Hematopoietic multipotent progenitor cell (in vitro differentiated cells): ENCODE measurements around the gene ARHGAP21. TPM values are rescaled to one million over a fixed set of nuclear protein-coding genes. Genes with fewer than 3 reads are reported as not detected.

Experiments
- DNase-seq, 3 donors: peaks; one replicate each; pipeline ENCODE4 v3.0.0-alpha.2; 2011 to 2015; ENCODE audit warnings: low read depth in 2 of 3, low spot score in 2 of 3
- total RNA-seq: library from RNA; depleted of rRNA; stranded (reverse); fragments of >200 nt; gene quantifications from one replicate; pipeline ENCODE4 v1.2.3, GENCODE V29; 2012

The ARHGAP21 gene
- total RNA-seq, 1 donor, result 20.2 TPM

DNA sequence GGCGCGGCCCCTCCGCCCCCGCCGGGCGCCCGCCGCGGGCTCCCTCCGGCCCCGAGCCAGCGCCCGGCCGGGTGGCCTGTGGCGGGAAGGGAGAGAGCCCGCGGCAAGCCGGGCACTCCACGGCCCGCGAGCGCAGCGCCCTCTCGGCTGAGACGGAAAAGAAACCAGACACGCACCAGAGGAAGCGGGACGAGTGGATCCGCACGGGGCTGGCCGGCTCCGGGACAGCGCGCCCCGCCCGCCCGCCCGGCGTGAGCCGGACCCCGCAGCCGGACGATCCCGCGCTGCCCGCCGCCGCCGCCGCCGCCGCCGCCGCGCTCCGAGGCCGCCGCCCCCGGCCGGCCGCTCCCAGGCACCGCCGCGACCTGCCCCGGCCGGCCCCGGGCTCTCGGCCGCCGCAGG, 300 bp downstream of the ARHGAP21 start:
- DNase-seq, result peak in 2 of 3 donors; percentile 17 to 22

GRCh38 chr10:24722676-24723385, 856 bp downstream of the ARHGAP21 start:
- DNase-seq, result peak; percentile 24 to 77 (median 67)

GRCh38 chr10:24722131-24722675, 1.5 kb downstream of the ARHGAP21 start:
- no peak for DNase-seq

DNA sequence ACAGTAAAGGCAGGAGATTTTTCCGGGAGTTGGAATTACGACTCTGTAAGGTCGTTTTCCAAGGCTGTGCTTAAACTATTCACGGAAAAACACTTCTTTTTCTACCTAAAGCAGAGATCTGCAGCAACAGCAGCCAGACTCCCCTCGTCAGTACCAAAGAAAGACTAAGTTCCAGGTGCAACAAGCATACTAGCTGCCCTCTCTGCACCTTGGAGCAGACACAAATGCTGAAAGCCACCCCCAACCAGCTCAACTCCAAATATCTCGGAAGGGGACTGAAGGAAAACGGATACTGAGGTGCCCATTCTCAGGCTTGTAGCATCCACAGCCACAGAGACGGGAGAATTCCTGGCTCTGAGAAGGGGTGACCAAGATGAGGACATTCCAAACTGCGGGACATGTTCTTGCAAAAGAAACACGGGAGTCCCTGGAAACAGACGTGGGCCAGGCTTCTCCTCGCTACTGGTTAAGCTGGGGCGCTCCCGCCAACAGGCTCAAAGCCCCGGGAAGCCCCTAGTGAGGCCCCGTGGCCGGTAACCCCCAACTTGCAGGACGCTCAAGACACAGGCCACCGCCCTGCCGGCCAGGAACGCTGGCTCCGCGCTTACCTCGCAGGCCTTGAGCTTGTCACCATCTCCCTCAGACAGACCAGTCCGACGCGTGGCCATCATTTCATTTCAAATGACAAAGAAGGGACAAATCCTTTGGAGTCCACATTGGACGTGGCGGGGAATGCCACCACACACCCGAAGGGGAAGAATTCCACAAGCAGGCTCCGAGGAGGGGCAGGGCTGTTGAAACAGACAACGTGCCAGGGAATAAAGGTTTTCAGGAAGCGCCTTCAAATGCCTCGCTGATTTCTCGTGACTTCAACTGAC, 2.2 kb downstream of the ARHGAP21 start:
- DNase-seq, result no peak

DNA sequence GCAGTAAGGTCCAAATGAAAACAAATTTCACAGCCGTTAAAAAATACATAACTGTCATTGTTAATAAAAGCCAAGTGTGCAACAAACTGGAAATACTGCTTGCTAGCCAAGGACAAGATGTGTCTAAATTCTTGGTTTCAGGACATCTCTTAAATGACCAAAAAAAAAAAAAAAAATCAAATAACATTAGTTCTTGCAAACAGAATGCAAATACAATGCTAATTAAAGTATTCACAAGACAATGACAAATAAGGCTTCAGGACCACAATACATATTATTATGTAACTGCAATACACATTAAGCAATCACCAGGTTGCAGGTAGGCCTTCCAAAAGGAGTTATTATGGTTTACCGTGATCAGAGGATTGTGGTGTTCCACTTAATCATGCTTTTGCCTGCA, 3.6 kb downstream of the ARHGAP21 start:
- DNase-seq, result no peak

DNA sequence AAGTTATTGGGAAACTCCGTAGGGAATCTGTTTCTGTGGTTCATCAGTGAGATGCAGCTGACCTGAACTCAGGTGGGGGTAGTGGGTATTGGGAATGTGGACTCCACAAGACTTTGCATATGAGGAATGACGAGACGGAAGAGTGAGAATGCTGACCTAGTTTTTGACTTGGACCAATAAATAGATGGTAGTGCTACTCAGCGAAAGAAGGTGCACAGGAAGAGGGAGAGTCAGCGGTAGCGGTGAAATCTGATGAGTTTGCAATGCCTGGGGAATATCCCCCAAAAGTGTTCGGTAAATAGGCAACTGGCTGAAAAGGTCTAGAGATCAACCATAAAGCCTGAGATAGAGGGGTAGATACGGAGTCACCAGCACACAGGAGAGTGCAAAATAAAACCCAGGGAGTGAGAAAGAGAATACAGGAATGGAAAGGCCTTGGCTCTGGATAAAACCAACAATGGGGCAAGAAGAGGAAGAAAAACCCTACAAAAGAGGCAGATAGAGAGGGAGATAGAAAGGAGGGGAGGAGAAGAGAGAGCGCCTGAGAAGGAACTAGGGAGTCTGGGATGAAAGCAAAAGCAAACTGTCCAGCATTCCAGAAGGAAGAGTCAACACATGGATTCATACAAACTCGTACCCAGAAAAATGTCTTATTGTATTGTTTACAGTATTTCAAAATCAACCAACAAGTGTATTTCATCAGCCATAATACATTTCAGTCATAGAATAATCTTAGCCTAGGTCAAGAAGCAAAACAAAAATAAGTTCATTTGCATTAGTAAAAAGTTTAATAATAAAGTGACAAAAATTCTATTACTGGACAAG, 5.4 kb downstream of the ARHGAP21 start:
- no peak for DNase-seq

DNA sequence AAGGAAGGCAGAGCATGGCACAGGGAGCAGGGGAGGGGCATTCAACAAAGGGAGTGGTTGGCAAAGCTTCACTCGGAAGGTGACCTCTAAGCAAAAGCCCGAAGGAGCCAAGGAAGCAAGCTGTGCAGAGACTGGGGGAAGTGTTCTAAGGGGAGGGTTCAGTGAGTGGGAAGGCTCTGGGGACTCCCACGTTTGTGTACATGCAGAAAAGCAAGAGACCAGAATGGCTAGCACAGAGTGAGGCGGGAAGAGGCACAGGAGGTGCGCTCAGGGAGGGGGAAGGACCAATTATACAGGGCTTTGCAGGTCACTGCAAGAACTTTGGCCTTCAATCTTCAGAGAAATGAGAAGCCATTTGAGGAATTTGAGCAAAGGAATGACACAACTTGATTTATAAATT, 7.4 kb downstream of the ARHGAP21 start:
- DNase-seq, result no peak

GRCh38 chr10:24715246-24715769, 8.4 kb downstream of the ARHGAP21 start:
- no peak for DNase-seq

GRCh38 chr10:24713086-24713485, 10.6 kb downstream of the ARHGAP21 start:
- DNase-seq, result no peak

DNA sequence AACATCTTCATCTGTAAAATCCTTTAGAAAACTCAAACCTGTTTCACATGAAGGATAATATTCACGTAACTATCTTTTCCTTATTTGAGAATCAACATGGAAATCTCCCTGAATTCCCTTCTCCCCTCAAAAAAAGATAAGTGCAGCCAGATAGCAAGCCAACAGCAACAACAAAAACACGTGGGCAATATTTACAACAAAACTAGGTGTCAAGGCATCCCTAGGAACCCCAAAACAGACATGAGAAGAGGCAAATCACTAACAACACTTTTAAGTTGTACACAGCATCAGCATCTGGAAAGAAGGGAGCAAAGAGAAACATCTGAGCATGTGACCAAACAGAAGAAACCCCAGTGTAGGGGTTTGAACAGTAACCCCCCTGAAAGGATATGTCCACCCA, 12.2 kb downstream of the ARHGAP21 start:
- no peak for DNase-seq

GRCh38 chr10:24708081-24708480, 15.6 kb downstream of the ARHGAP21 start:
- DNase-seq, result no peak

DNA sequence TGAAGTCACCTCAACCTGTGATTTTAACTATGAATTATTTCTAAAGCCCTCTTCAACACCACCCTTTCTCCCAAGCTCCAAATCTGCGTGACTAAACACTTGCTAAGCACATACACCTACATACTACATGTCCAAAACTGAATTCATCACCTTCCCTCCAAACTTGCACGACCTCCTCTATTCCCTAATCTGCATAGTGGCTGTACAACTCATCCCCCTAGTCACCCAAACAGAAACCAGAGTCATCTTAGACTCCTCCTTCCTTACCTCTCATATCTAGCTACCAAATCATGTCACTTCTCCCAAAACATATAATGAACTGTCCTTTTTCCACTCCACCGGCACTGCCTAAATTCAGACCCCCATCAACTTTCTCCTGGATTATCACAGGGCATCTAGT, 16.2 kb downstream of the ARHGAP21 start:
- no peak for DNase-seq

GRCh38 chr10:24706479-24707118, 17.1 kb downstream of the ARHGAP21 start:
- DNase-seq, result peak in 2 of 3 donors; percentile 26 to 45

GRCh38 chr10:24703700-24704099, 20.0 kb downstream of the ARHGAP21 start:
- DNase-seq, result no peak

DNA sequence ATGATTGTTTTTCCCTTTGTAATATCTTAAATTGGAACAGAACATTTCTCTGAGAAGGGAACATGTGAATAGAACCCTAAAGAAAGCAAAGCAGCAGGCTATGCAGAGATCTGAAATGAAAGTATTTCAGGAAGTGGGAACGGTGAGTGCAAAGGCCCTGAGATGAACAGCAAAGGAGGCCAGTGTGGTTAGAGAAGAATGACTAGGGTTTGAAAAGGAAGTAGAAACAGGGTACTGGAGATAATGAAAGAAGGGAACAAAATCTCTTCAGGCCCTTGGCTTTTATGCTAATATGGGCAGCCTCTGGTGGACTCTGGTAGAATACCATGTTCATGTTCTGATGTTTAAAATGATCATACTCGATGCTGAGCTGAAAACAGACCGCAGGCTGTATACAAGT, 22.2 kb downstream of the ARHGAP21 start:
- DNase-seq, result peak in 1 of 3 donors; percentile 12

GRCh38 chr10:24700948-24701347, 22.7 kb downstream of the ARHGAP21 start:
- DNase-seq, result no peak

- DNase-seq, result no peak
These were observed 25.4 kb downstream of the ARHGAP21 start for GRCh38 chr10:24698270-24698669.

DNA sequence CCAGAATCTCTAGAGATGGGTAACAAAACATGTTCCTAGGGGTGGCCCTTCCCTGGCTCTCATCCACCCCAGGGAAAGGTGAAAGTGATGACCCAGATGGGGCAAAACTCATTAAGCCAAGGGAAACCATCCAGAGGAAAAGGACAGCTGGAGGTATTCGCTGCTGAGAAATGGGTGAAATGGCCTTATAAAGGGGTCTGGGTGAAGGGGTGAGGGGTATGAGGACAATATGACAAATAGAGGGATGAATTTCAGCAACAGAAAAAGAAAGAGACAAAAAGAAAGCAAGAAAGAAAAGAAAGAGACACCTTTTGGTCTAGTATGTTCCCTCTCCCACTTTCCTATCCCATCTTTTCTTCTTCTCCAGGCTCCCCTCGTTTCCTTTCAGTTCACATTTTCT, 26.6 kb downstream of the ARHGAP21 start:
- DNase-seq, result no peak

DNA sequence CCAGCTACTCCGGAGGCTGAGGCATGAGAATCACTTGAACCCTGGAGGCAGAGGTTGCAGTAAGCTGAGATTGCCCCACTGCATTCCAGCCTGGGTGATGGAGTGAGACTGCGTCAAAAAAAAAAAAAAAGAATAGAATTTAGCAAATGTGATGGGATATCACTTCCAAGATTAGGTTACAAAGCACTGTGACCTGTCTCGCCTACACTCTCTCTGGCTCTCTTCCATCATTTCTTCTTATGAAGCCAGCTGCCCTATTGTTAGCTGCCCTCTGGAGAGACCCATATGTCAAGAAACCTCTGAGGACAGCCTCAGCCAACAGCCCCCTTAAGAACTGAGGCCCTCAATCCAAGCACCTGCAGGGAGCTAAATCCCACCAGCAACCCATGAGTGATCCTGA, 28.2 kb downstream of the ARHGAP21 start:
- DNase-seq, result no peak

GRCh38 chr10:24694086-24694485, 29.6 kb downstream of the ARHGAP21 start:
- no peak for DNase-seq
